MM.1S (cell line): Measurements from ENCODE around the gene POLR1A.

Source experiments
- DNase-seq: peaks from one replicate; pipeline ENCODE4 v3.0.0-alpha.2; 2015
- H2AFZ ChIP-seq: fragments of 300-600 bp; sonication (generic); 2 replicates; pipeline ENCODE4 v1.6.0; 2016; ENCODE audit warnings: antibody characterized with exemption, low read length
- H3F3A ChIP-seq: fragments of 300-600 bp; sonication (generic); 2 replicates; pipeline ENCODE4 v1.6.1; 2016; ENCODE audit warnings: mild to moderate bottlenecking, antibody characterized with exemption, low read length, moderate library complexity, mixed read lengths; ENCODE audit not compliant: insufficient read depth
- H3K27ac ChIP-seq: fragments of 300-600 bp; sonication (generic); 2 replicates; pipeline ENCODE4 v1.5.1; 2016; ENCODE audit warnings: mild to moderate bottlenecking, low read length
- H3K27me3 ChIP-seq: fragments of 300-600 bp; sonication (generic); replicated peaks from 2 replicates; pipeline ENCODE4 v1.6.0; 2016; ENCODE audit warnings: low read length; ENCODE audit not compliant: insufficient read depth
- H3K36me3 ChIP-seq: fragments of 300-600 bp; sonication (generic); replicated peaks from 2 replicates; pipeline ENCODE4 v1.6.1; 2016; ENCODE audit warnings: mild to moderate bottlenecking, low read length, mixed read lengths; ENCODE audit not compliant: insufficient read depth
- H3K4me1 ChIP-seq: fragments of 300-600 bp; sonication (generic); 2 replicates; pipeline ENCODE4 v1.6.1; 2016; ENCODE audit warnings: low read length, mixed read lengths
- H3K4me2 ChIP-seq: fragments of 300-600 bp; sonication (generic); 2 replicates; pipeline ENCODE4 v1.6.0; 2016; ENCODE audit warnings: low read depth, low read length
- H3K4me3 ChIP-seq: fragments of 300-600 bp; sonication (generic); 2 replicates; pipeline ENCODE4 v1.5.1; 2016; ENCODE audit warnings: low read length, mixed read lengths
- H3K79me2 ChIP-seq: fragments of 300-600 bp; sonication (generic); 2 replicates; pipeline ENCODE4 v1.6.1; 2016; ENCODE audit warnings: mixed run types, low read length, mixed read lengths
- H3K9ac ChIP-seq: fragments of 300-600 bp; sonication (generic); 2 replicates; pipeline ENCODE4 v1.6.1; 2016; ENCODE audit warnings: low read length, mixed read lengths
- H3K9me2 ChIP-seq: fragments of 300-600 bp; sonication (generic); replicated peaks from 2 replicates; pipeline ENCODE4 v1.6.1; 2016; ENCODE audit warnings: mild to moderate bottlenecking, low read length, mixed read lengths; ENCODE audit not compliant: insufficient read depth
- H3K9me3 ChIP-seq: fragments of 300-600 bp; sonication (generic); replicated peaks from 2 replicates; pipeline ENCODE4 v1.6.1; 2016; ENCODE audit warnings: mild to moderate bottlenecking, low read length, mixed read lengths; ENCODE audit not compliant: insufficient read depth
- H4K20me1 ChIP-seq: fragments of 300-600 bp; sonication (generic); 2 replicates; pipeline ENCODE4 v1.6.1; 2016; ENCODE audit warnings: mild to moderate bottlenecking, low read length, moderate library complexity, mixed read lengths; ENCODE audit not compliant: insufficient read depth
- EZH2 ChIP-seq: fragments of 300-600 bp; sonication (generic); optimal IDR thresholded peaks from 2 replicates; pipeline ENCODE3; 2017; ENCODE audit warnings: low read depth, mild to moderate bottlenecking, antibody characterized with exemption, low read length, mixed read lengths
- EZH2phosphoT487 ChIP-seq: fragments of 300-600 bp; sonication (generic); IDR thresholded peaks from 2 replicates; pipeline ENCODE4 v1.6.1; 2018; ENCODE audit warnings: antibody characterized with exemption, low read length
- TF ChIP-seq, protein P1 (sequence below): fragments of 300-600 bp; sonication (generic); IDR thresholded peaks from 2 replicates; pipeline ENCODE4 v1.5.1; 2016; ENCODE audit warnings: antibody characterized with exemption, low read length, mixed read lengths

The POLR1A gene

GRCh38 chr2:86045541-86045940 lies 60.1 kb downstream of the POLR1A start:
- Histone ChIP-seq H3K9me2 (no peaks in the 10 kb centered on the region), H3K4me3 (no peak overlapping the region), H3F3A (no peaks in the 10 kb centered on the region), H4K20me1 (no peaks in the 10 kb centered on the region), H3K79me2 (no peaks in the 10 kb centered on the region), H3K27ac (no peak overlapping the region), H2AFZ (no peak overlapping the region), H3K4me1 (0 out of 2 replicates have a peak, but pooled peaks cover 2% of the 10 kb centered on the region), H3K9ac (no peak overlapping the region), H3K9me3 (no peaks in the 10 kb centered on the region), H3K36me3 (peaks cover 10% of the 10 kb centered on the region; the same call in 1 of the 2 replicates), H3K27me3 (no peaks in the 10 kb centered on the region), H3K4me2 (no peak overlapping the region)
- no peak for DNase-seq
- TF ChIP-seq EZH2: no peak
- TF ChIP-seq EZH2phosphoT487: no peak
- TF ChIP-seq, protein P1, sequence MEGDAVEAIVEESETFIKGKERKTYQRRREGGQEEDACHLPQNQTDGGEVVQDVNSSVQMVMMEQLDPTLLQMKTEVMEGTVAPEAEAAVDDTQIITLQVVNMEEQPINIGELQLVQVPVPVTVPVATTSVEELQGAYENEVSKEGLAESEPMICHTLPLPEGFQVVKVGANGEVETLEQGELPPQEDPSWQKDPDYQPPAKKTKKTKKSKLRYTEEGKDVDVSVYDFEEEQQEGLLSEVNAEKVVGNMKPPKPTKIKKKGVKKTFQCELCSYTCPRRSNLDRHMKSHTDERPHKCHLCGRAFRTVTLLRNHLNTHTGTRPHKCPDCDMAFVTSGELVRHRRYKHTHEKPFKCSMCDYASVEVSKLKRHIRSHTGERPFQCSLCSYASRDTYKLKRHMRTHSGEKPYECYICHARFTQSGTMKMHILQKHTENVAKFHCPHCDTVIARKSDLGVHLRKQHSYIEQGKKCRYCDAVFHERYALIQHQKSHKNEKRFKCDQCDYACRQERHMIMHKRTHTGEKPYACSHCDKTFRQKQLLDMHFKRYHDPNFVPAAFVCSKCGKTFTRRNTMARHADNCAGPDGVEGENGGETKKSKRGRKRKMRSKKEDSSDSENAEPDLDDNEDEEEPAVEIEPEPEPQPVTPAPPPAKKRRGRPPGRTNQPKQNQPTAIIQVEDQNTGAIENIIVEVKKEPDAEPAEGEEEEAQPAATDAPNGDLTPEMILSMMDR: no peak

DNA sequence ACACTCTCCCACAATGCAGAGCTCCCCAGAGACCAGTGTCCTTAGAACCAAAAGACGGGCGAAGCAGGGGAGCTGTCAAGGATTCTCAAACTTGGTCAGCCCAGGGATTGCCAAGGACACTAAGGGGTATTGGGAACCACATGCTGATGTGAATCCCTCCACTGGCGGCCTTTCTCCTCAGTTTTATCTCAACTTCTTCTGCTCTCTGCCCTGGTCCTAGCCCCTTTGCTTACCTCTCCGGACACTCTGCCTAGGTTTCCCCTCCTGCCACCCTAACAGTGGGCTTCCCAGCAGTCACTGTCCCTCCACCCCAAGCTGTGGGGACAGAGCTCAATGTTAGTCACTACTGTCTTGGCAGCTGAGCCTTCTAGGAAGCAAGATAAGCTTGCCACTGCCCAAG lies 61.1 kb downstream of the POLR1A start:
- no peaks in the 10 kb centered on the region for H3K9me2 ChIP-seq
- no peaks in the 10 kb centered on the region for H4K20me1 ChIP-seq
- no peaks in the 10 kb centered on the region for H3F3A ChIP-seq
- no peak overlapping the region for H2AFZ ChIP-seq
- no peaks in the 10 kb centered on the region for H3K27me3 ChIP-seq
- no peaks in the 10 kb centered on the region for H3K9me3 ChIP-seq
- H3K4me2 ChIP-seq: no peak overlapping the region
- H3K9ac ChIP-seq: no peak overlapping the region
- DNase-seq: no peak
- TF ChIP-seq, protein P1: no peak
- TF ChIP-seq EZH2 (no peak), EZH2phosphoT487 (no peak)
- H3K36me3 ChIP-seq: peaks cover 10% of the 10 kb centered on the region; the same call in 1 of the 2 replicates
- no peak overlapping the region for H3K27ac ChIP-seq
- H3K4me3 ChIP-seq: no peak overlapping the region
- H3K4me1 ChIP-seq: peaks cover 6% of the 10 kb centered on the region
- H3K79me2 ChIP-seq: no peaks in the 10 kb centered on the region

DNA sequence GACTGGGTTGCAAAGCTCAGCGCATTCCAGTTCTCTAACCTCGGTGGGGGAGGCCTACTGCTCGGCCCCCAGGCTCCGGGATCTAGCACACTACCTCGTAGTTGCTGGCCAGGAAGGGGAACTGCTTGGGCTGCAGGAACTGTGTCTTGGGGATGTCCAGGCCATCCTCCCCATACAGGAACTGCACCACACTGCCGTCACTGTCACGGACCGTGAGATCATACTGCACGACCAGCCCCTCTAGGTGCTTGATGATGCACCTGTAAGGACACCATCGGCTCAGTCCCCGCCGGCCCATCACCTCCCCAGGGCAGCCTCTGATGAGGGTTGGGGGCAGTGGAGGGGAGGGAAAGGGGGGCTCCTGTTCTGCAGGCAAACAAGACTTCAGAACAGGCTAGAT lies 61.6 kb downstream of the POLR1A start:
- peaks cover 10% of the 10 kb centered on the region; the same call in 1 of the 2 replicates for H3K36me3 ChIP-seq
- no peaks in the 10 kb centered on the region for H4K20me1 ChIP-seq

More for the DNA sequence above, 61.6 kb downstream of the POLR1A start:
- no peaks in the 10 kb centered on the region for H3K79me2 ChIP-seq
- TF ChIP-seq EZH2: no peak
- TF ChIP-seq, protein P1: no peak
- no peak for TF ChIP-seq EZH2phosphoT487
- H3K9me3 ChIP-seq: no peaks in the 10 kb centered on the region
- no peak overlapping the region for H3K4me2 ChIP-seq
- peaks cover 11% of the 10 kb centered on the region for H3K4me1 ChIP-seq
- H3K9me2 ChIP-seq: no peaks in the 10 kb centered on the region
- no peaks in the 10 kb centered on the region for H3K27me3 ChIP-seq
- H3F3A ChIP-seq: peaks cover 3% of the 10 kb centered on the region; the same call in 1 of the 2 replicates
- no peak overlapping the region for H2AFZ ChIP-seq
- no peak overlapping the region for H3K4me3 ChIP-seq
- DNase-seq: no peak
- H3K27ac ChIP-seq: no peak overlapping the region
- H3K9ac ChIP-seq: no peak overlapping the region
